Left lobe of liver (tissue), 2 donors: Measurements from ENCODE around the gene CCDC154. TPM values are rescaled to one million over a fixed set of nuclear protein-coding genes. Genes with fewer than 3 reads are reported as not detected.

Source experiments
- ATAC-seq: fragments of 200-7000 bp; cut with Tn5 transposase; one replicate; pipeline ENCODE4 v1.9.1; 2020; ENCODE audit warnings: mild to moderate bottlenecking, moderate library complexity
- DNase-seq: peaks from one replicate; pipeline ENCODE4 v3.0.0-alpha.2; 2020; ENCODE audit warnings: low spot score
- total RNA-seq: library from RNA; stranded (reverse); gene quantifications from one replicate; pipeline ENCODE4 v1.2.1, GENCODE V29; 2021
- donor health status: DM: no; HTN: no; CAD: no; lungs with moderate emphysema.
- donor health status: DM: no; HTN: yes; CAD: no.

Gene CCDC154
- total RNA-seq, 1 donor from 2014 or later, result 1.4 TPM

DNA sequence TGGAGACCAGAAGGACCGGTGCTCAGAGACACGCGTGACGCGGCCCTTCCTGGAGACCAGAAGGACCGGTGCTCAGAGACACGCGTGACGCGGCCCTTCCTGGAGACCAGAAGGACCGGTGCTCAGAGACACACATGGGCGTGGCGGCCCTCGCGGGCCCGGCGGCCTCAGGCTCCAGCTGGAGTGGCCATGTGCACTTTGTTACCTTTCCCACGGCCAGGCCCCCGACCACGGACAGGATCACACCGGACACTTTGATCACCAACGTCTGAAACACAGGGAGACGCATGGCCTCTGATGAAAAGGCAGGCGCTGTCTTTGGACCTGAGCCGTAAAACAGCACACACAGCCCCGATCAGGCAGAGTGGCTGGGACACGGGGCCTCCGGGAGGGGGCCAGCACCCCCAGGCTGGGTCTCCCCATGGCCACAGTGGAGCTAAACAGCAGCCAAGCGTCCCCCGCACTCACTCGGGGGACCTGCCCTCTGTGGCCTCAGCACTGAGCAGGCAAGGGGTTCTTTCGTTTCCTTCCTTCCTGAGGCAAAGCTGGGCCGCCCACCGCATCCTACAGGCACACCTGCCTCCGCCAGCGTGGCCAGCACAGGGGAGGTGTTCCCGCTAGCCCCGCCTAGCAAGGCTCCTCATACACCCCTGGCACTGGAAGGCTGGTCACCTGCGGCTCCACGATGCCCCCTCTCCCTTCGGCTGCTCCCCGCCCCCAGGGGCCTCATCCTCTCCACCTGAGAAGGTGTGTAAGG, 13.3 kb upstream of the CCDC154 start:
- ATAC-seq, result no peak
- DNase-seq, result no peak

DNA sequence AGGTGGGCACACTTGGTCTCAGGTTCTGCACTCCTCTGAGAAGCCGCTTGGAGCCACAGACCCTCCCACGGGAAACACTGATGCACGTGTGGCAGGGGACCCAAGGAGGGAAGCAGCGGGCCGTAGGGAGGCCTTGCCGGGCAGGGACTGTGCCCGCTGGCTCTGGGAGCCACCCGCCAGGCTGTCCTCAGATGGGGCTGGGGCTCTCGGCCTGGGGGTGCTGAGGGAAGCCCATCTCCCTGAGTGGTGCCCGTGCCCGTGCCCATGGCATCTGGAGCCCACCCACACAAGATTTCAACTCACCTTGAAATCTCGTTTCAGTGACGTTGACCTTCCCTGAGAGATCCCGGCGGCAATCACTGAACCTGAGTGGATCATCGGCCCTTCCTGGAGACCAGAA, 12.6 kb upstream of the CCDC154 start:
- ATAC-seq, result no peak
- DNase-seq, result no peak

DNA sequence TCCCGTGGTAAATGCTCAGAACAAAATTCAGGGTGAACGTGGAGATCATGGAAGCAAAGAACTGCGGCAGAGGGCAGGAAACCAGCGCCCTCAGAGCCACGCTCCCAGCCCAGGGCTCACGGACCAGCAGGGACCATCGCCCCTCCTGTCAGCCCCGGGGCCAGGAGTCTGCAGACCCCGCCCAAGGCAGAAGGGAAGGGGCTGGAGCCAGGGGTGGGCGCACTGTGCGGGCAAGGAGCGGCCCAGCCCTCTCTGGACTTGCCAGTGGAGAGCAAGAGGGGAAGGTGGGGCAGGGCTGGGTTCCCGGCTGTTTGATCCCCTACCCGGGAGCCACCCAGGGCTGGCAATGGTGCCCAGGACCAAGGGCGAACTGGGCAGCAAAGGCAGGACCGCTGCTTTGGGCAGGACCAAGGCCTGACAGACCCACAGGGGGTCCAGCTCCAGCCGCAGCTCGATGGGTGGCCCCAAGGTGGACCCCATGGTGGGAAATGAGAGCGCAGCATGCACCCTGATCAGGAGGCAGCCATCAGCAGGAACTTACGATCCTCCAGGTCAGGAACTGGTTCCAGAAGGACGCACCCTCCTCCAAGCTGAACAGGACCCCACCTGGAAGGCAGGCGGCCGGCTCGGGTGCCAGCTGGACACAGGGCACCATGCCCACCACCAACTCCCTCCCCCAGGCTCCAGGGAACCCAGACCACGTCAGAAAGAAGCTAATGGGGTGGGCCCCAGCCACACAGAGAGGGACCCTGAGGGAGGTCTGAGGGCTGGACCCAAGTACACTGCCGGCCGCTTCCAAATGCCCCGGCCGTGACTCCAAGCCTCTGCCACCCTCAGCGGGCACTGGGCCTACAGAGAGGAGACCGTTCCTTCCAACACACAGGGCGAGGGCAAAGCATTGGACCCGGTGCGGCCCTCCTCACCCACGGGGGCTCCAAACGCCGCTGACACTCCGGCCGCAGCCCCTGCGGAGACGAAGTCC, 11.1 kb upstream of the CCDC154 start:
- DNase-seq (no peak), ATAC-seq (no peak)

DNA sequence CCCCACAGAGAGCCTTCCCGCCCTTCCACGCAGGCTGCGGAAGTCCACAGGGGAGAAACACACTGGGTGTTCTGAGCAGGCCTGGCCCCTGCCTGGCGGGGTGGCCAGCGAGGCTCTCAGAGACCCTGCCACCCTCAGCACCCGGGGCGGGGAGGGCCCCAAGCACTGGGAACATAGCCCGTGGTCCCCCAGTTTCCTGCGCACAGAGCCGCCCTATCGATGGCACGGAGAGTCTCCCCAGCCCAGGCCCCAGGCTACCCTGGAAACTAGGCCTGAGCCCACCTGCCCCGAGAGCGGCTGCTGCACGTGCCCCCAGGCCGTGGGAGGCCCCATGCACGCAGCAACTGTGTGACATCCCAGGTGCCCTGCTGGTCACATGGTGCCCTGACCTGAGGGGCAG, 10.2 kb upstream of the CCDC154 start:
- no peak for DNase-seq

DNA sequence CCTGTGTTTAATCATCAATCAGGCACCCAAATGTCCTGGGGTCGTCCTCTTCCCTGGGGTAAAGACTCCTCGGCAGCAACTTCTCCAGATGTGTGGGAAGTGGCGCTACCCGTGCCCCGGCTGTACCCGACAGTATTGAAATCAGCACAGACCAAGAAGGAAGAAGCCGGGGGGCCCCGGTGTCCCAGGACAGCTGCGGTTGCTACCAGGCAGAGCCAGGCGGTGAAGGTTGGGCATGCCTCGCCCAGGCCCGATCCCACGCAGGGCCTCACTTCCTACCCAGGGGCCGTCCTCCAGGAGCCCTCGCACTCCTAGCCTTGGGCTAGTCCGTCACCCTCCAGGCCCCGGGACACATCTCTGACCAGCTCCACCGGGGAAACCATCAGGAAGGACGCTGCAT, 9.0 kb upstream of the CCDC154 start:
- no peak for ATAC-seq
- no peak for DNase-seq

More for the DNA sequence above, 10.2 kb upstream of the CCDC154 start:
- no peak for ATAC-seq

DNA sequence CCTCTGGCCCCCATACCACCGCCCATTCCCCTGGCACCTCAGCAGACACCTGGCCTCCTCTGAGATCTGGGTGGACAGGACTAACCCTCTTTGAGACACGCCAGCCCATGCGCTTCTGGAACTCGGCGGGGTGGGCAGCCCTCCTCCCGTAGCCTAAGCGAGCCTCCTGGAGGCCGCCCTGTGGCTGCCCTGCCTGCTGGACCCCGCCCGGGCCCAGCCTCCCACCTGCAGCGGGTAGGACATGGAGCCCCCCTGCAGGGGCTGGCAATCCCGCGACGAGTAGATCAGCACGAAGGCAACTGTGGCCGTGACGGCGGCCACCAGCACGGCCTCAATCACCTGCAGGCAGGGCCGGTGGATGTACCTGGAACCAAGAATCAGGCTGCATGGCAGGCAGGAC, 8.2 kb upstream of the CCDC154 start:
- ATAC-seq (no peak), DNase-seq (no peak)

DNA sequence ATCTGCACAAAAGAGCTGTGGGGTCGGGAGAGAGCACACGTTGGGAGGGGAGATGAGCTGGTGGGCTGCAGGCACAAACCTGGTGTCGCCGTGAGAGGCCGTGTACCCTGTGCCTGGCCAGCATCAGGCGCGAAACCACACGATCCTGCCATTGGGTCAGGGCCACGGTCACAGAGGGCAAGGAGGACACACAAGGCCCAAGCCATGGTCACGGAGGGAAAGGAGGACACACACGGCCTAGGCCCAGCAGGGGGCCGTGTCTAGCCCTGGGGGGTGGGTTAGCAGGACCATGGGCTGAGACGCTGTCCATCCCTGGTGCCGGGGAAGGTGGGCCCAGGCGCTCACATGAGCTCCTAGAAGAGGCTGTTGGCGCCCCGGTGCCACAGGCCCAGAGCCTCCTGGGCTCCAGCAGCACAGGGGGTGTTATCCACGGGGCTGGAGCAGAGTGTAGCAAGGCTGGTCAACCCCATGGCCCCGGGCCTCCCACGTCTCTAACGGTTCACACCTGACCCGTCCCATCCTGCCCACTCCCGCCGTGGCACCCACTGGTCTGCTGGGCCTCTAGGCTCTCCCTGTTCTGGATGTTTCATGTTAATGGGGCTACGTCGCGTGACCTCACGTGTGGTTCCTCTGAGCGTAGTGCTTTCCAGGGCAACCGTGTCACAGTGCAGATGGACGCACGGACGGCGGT, 7.5 kb upstream of the CCDC154 start:
- DNase-seq (no peak), ATAC-seq (no peak)

DNA sequence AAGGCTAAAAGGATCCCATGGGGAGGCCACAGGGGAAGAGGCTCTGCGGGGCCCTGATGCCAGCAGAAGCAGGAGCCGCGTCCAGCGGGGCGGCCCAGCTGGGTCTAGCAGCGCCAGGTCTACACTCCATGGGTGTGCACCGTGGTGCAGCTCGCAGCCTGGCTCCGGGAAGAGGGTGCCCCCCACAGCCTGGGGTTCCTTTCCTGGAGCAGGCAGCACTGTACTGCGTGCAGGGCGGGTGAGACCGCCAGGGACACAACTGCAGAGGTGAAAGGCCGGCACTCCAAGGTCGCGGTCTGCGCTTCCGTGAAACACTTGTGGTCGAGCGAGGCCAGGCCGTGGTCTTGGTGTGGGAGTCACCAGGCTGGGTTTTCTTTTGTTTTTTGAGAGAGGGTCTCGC, 6.5 kb upstream of the CCDC154 start:
- ATAC-seq (no peak), DNase-seq (no peak)

DNA sequence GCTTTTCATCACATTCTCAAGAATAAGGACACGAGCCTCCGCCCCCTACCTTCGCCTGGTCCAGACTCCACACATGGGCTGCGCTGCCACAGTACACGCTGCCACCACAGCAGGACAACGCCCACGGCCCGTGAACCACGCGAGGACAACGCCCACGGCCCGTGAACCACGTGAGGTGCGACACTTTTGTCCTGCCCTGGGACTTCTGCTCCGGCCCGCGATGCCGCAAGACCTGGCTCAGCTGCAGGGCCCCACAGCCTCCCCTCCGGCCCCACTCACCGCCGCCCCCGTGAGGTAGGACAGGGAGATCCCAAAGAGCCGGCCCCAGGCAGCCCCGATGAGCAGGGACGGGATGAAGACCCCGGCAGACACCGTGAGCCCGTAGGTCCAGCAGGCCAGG, 5.9 kb upstream of the CCDC154 start:
- DNase-seq, result no peak

DNA sequence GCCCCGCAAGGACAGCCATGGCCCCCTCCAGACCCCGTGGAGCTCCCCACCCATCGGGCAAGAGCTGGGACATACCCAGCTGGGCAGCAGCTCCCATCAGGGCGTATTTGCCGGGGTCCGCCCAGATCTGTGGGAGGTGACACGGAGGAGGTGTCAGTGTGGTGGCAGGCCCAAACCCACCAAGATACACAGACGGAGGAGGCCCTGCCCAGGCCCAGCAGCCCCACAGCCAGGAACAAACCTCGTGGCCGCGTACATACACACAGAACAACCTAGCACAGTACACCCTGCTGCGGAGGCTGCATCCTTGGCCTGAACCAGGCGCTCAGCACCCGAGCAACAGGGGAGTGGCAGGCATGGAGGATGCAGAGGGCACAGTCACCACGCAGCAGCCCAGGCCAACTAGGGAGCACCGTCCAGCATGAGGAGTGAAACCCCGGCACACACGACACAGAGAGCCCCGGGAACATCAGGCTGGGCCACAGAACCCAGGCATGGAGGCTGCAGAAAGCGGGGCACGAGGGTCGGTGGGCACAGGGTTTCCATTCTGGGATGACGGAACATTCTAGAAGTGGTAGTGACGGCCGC, 4.9 kb upstream of the CCDC154 start:
- no peak for DNase-seq
- ATAC-seq, result no peak

More for the DNA sequence above, 5.9 kb upstream of the CCDC154 start:
- ATAC-seq, result no peak

DNA sequence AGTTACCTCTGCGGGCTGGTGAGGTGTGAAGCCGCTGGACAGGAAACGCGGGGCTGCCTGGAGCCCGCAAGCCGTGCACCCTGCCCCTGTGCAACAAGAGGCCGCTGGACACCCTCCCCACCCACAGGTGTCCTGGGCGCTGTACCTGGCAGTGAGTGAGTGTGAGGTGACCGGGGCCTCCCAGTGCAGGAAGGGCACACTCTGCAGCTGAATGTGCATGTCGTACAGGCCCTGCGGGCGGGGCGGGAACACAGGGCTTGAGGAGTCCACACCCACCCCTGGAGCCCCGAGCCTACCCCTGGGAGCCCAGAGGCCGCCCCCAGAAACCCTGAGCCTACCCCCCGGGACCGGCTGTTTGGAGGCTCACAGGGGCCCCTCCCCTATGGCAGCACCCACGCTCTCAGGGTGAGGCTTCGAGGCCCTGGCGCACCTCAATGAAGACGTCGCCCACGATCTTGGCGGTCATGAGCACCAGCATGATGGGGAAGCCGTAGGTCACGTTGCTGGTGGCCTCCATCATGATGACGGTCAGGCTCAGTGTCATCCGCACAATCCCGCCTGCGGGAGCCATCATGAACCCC, 4.3 kb upstream of the CCDC154 start:
- ATAC-seq, result no peak

DNA sequence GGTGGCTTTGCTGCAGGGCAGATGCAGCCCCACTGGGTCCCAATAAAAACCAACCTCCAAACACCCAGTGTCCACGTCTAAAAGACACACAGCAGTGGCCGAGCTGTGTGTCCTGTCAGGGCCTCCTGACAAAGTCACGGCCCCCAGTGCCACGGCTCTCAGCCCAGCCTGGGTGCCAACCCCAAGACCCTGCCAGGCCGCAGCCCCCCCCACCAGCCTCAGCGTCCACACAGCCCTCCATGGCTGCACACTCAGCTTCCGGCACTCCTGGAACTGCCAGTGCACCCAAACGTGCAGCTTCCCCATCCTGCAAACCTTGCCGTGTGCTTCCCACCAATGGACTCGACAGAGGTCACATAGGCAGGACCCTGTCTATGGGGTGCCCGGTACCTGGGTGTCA, 3.6 kb upstream of the CCDC154 start:
- DNase-seq, result no peak
- no peak for ATAC-seq

More for the DNA sequence above, 4.3 kb upstream of the CCDC154 start:
- no peak for DNase-seq

DNA sequence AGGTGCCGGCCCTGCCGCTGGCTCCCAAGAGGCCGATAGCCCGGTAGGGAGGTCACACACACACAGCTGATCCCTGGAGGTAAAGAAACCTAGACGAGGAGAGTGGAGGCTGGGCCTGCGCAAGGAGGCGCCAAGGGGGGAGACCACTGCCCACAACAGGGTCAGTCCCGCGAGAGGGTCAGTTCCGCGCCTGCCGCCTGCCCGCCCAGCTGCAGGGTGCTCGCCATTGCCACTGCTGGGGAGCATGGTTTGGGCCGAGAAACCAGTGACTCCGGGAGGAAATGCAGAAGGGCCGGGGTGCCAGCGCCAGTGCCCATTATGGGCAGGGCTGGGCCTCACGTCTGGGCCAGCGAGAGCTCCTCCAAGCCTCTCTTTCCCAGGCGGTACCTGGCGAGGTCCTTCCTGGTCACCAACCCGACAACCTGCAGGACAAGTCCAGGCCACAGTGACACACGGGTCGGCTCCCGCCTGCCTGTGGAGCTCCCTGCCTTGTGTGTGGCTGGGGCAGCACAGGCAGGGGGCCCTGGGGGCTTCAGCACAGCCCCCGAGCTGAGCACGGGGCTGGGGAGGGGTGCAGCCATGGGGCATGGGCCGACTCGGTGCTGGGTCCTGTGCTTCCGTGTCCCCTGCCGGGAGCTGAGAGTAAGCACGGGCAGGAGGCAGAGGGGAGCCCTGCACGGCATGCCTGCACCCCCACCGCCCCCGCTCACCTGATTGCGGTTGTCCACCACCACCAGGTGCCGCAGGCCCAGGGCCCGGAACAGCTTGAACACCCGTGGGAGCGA, 2.1 kb upstream of the CCDC154 start:
- no peak for DNase-seq
- ATAC-seq, result no peak

DNA sequence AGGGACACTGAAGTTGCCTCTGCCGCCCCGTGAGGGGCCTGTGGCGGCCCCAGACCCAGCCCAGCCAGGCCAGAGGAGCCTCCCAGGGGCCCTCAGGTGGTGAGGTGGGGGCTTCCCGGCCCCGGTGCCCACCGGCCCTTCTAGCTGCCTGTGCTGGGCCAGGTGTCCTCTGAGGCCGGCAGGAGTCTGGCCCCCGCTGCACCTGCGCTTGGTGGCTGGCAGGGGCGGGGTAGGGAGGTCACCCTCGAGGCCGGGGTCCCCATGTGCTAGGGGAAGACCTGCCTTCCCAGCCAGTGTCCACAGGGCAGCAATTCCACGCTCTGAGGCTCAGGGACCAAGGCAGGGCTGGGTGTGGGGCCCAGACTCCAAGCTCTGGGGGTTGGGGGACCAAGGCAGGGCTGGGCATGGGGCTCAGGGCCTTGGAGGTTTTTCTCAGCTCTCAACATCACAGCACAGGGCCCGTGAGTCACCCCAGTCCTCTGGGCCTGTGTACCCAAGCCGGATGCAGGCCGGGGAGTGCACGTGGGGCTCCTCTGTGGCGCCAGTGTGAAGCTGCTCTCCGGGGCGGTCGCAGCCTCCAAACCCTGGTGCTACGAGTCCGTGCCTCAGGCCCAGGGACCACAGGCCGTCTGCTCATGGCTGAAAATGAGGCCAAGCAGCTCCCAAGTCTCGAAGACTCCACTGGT, 1.3 kb upstream of the CCDC154 start:
- ATAC-seq (no peak), DNase-seq (no peak)

DNA sequence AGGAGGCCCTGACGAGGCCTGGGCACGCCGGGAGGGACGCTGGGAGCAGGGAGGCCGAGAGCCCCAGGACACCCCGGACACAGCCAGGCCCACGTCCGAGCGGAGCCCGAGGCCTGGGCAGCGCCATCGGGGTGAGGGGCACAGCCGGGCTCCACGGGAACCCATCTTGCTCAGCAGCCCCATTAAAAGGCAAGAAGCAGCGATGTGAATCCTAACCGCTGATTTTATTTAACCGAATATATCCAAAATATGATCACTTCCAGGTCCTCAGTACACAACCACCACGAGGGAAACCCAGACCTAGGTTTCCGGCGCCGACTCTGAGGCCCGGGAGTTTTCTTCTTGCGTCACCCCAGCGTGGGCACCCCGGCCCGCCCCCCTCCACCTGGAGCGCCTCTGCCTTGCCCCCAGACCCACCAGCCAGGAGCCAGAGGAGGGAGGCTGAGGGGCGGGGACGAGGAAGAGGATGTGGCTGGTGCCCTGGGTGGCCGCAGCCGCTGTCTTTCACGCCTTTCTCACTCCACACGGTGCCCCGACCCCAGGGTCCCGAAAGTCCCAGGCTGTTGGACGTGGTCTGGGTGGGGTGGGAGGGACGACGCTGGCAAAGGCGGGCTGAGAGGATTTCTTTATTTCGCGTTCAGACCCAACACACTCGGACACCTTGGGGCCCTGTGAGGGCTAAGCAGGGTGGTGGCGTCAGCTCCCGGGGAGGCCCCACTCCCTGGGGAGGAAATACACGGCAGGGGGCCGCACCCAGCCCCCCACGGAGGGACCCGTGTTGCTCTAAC, 568 bp upstream of the CCDC154 start:
- DNase-seq (no peak), ATAC-seq (no peak)

DNA sequence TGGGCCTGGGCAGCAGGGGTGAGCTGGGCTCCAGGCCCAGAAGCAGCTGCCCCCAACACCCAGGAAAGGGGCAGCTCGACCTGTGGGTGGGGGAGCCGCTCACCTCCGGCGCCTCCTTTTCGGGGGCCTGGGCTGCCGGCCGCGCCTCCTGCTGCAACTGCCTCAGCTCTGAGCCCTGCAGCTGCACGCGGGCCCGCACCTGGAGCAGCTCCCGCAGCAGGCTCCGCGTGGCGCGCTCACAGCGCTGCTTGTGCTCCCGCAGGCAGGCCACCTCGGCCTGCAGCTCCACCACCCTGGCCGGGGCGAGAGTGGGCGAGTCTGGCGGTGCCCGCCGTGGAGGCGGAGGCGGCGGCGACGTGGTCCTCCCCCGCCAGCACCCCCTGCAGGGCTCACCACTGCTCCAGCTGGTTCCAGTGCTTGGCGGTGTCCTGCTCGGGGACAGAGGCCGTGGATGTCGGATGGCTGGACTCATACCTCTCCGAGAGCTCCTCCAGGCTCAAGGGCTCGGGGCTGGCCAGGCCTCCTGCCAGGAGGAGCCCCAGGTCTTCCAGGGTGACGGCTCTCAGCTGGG, 868 bp downstream of the CCDC154 start:
- no peak for ATAC-seq

DNA sequence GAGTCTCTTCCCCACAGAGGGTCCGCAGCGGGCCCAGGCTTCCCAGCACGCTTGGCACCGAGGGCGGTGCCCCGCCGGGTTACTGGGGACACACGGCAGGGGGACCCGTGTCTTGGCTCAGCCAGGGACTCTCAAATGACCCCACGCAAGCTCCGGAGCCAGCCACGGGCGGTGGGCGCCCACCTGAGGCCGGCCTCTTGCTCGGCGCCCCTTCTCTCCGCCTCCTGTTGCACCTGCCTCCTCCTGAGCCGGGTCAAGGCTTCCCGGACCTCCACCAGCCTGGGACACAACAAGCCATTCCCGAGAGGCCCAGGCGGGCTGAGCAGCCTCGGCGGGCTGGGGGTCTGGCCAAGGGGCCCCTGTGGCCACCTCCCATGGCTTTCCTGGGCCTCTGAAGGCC, 1.7 kb downstream of the CCDC154 start:
- ATAC-seq, result no peak

More for the DNA sequence above, 868 bp downstream of the CCDC154 start:
- DNase-seq, result no peak

DNA sequence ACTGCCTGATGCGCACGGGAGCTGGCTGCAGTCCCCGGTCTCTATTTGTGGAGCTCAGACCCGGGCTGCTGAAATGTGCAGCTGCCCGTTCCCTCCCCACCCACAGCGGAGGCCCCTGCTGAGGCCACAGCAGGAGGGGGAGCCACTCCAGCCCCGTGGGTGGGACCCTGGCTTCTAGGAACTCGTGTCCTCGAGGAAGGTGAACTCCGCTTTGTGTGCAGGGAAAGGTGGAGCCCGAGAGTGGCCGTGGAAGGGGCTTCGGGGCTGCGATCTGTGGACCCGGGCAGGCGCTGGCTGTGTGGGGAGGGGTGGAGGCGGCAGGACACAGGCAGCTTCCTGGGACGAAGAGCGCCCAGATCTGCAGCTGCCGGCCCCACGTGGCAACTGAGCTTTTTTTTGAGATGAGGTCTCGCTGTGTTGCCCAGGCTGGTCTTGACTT, 2.9 kb downstream of the CCDC154 start:
- no peak for ATAC-seq
- DNase-seq, result no peak

More for the DNA sequence above, 1.7 kb downstream of the CCDC154 start:
- no peak for DNase-seq
